COLO668 (cell line): ENCODE measurements around the gene LINC01488.

Source experiments
- DNase-seq: peaks from one replicate; lab custom pipeline; 2025; ENCODE audit not compliant: unreplicated experiment; lab: John Stamatoyannopoulos, UW

LINC01488 gene

DNA sequence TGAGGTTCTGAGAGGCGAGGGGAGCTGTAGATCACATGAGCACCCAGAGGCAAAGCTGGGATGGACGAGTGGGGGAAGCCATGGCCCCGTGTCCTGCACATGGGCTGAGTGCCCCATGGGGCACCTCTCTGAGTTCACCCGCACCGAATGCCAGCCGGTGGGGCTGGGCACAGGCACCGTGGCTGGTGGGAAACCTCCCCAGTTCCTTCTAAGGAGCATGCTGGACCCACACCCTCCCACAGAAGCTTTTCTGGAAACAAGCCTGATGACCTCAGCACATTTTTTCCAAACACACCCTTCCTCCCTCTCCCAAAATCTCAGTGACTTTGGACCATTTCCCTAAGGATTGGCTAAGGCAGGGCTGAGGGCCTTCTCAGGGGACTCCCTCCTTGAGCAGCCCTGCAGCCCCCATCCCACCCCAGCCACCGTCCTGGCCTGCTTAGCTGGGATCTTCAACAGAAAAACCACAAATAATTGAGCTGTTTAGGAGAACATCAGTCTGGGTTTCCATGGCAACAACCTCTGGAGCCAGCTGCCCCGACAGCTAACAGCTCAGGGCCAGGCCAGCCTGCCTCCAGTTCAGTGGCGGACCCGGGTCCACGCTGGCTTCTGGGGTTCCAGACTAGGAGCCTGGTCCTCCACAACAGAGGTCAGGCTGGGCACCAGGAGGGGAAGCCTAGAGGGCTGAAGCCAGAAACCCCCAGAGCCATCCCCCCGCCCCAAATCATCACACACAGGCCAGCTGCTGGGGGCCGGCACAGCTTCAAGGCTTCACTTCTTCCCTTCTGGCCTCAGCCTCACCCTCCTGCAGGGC is 18.1 kb upstream of the LINC01488 start:
- no peak for DNase-seq

GRCh38 chr11:69463995-69464960 is 17.2 kb upstream of the LINC01488 start:
- DNase-seq, result no peak

- no peak for DNase-seq
These were observed 16.0 kb upstream of the LINC01488 start for GRCh38 chr11:69465236-69466000.

- DNase-seq, result no peak
These were observed 15.4 kb upstream of the LINC01488 start for GRCh38 chr11:69466039-69466438.

GRCh38 chr11:69467196-69467595 is 14.3 kb upstream of the LINC01488 start:
- no peak for DNase-seq

GRCh38 chr11:69467646-69468045 is 13.8 kb upstream of the LINC01488 start:
- no peak for DNase-seq

DNA sequence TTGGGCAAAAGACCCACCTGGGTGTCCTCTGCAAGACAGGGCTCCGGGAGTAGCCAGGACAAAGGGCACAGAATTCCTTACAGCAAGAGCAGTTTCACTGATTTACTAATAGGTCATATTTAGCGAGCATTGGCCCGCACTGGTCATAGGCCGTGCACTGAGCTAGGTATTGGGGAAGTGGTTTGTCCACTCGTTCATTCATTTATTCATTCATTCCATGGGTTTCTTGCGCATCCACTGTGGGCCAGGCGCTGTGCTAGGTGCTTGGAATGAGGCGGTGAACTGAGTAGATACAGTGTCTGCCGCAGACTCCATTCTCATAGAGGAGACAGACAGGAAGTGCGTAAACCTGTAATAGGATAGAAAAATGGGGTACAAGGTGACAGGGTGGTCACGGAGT is 13.2 kb upstream of the LINC01488 start:
- DNase-seq, result no peak

DNA sequence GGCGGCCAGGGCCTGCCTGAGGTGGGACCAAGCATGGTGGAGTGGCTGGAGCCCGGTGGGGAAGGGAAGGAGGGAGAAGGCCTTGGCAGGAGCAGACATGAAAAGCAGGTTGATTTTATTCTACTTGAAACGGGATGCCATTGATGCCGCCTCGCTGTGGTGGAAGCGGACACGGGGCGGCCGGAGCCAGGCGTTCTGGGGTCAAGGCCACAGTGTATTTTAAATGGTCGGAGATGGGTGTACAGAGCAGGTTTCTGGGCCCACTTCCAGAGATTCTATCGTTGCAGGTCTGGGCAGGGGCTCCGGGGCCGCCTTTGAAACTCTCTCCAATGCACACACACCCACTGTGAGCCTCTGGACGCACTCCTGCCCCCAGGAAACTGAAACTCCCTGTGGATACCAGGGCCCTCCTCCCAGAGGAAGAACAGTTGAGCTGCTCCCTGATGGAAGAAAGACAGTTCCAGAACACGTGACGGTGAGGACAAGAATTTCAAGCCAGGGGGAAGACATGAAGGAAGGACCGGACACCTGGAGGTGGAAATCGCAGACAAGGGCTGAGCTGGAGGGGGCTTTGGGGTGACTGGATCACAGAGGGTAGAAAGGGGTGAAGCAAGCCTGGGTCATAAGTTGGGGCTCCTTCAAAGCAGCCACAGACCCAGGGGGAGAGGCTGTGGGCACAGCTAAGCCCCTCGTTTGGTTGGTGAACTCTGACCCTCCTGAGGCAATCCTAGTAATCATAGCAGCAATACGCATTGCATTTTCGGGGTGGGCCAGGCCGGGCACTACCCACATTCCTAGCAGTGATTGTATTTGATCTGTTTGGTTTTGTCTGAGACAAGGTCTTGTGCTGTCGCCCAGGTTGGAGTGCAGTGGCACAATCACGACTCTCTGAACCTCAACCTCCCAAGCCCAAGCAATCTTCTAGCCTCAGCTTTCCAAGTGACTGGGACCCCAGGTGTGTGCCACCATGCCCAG is 12.3 kb upstream of the LINC01488 start:
- no peak for DNase-seq

DNA sequence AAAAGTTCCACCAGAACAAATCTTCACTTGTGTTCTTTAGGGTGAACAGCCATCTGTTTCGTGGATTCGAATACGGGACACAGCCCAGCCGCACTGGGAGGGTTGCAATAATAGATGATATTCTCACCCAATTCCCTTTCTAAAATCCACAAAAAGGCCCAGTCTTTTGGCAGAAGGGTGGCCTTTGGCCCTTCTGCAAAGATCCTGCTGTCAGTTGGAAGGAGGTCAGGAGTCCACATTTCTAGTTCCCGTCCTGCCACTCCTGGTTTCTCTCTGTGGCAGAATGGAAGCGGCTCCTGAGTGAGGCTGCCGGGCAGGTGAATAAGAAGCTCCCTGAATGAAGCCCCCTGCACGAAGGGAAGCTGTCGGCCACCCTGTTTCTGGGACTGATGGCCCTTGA is 11.2 kb upstream of the LINC01488 start:
- DNase-seq, result no peak

DNA sequence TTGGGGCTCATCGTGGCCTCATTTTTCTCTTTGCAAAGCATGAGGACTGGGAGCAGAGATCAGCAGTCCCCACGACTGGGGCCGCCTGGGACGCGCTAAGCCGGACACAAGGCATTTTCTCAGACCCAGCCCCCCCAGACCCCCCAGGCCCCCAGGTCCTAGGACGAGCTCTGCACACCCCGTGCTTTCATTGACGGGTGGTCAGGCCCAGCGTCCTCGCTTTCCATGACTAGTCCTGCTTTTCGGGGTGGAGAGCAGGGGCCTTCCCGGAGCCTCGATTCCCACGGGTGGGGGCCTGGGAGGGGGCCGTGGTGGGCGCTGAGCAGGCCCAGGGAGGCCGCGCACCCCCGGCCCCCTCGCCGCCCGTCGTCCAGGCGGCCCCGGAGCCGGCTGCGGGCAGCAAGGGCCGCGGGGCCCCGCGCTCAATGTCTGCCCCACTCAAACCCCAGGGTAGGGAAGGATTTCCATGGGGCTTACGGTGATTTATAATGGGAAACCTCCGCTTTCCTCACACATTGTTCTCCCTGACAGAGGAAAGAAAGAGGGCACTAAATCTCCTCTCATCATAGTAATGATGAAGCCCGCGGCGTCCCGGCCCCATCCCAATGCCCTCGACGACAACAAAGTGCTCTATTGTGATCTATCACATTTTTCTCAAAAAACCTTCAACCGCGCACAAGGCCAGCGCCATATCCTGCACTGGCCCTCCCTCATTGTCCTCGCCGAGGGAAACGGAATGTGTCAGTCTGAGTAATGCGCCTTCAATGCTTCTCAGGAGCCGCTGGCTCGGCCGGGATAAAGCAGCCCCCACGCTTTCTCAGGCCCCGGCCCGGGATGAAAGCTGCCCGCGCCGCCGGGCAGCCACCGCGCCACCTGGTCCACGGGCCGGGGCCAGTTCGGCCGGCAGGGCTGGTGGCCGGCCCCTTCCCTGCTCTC is 10.4 kb upstream of the LINC01488 start:
- DNase-seq, result no peak

DNA sequence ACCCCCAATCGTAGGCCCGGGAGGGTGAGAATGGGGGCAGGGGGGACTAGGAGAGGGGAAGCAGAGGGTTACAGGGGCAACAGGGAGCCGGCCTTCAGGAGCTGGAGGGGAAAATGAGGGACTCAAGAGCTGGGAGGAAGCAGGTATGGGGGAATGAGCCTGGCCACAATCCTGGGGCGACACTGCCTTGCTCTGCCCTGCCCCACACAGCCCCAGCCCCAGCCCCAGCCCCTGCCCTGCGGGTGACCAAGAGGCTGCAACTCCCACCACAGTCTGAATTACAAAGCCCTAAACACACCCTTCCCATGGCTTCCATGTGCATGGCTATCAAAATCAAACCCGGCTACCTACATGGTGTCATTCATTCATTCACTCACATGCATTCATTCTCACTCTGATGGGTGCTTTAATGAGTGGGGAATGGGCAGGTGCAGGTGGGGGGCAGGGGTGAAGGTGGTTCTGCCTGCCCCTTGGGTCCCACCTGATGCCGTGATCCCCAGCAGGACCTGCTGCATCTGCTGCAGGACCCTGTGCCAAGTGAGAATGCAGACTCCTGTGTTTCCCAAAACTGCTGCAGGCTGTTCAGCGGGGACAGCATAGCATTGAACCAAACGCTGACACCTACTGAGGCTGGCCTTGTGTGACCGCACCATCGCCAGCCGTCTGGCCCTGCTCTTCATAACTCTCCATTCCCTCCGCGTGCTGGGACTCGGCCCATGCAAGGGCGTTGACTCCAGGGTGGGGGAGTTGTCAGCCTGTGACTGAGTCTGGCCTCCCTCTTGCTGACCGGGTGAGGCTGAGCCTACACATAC is 9.5 kb upstream of the LINC01488 start:
- no peak for DNase-seq

- no peak for DNase-seq
These were observed 8.8 kb upstream of the LINC01488 start for GRCh38 chr11:69472541-69473275.

DNA sequence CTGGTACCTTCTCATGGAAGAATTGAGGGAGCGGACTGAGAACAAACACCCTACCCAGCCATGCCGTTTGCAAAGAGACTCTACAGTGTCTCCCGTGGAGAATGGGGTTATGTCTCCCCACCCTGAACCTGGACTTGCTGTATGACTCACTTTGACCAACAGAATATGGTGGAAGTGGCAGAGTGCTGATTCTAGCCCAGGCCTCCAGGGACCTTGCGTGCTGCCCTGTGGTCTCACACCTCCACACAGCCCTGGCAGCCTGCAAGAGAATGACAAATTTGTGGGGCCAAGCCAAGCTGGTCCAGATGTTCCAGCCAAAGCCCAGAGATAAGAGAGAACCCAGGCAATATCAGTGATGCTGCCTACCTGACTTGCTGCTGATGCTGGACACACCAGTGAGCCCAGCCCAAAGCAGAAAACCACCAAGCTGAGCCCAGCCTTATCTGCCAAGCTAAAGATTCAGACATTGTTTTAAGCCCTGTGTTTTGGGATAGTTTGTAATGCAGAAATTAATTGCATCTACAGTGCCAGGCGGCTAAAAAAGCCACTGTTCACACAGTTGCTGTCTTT is 8.1 kb upstream of the LINC01488 start:
- DNase-seq, result no peak

DNA sequence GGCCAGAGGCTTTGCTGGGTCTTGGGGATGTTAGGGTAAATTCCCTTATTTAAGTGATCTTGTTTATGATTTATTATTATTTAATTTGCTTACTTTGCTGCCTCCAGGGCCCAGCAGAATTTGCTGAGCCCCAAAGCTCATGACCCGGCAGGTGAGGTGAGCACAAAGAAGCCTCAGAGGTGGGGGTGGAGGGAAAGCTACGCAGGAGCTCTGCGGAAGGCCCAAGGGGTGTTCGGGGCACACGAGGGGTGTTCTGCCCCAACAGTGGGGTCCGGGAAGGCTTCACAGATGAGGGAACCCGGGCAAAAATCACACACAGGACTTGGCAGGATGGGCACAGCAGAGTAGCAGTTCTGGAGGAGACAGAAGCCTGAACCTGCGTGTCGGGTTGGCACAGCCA is 6.7 kb upstream of the LINC01488 start:
- no peak for DNase-seq

- no peak for DNase-seq
These were observed 6.2 kb upstream of the LINC01488 start for GRCh38 chr11:69475141-69475865.

- DNase-seq, result no peak
These were observed 5.5 kb upstream of the LINC01488 start for GRCh38 chr11:69475866-69476471.
